Testis (tissue), 3 donors: ENCODE results near the gene MRPS23. TPM values are rescaled to one million over a fixed set of nuclear protein-coding genes. Genes with fewer than 3 reads are reported as not detected.

ENCODE experiments used
- DNase-seq: peaks from one replicate; pipeline ENCODE4 v3.0.0-alpha.2; 2019
- H3K27ac ChIP-seq, 2 donors: fragments of 200-600 bp; sonication (generic); one replicate each; pipeline ENCODE4 v1.5.1; 2019
- H3K27me3 ChIP-seq: fragments of 200-600 bp; sonication (generic); one replicate; pipeline ENCODE4 v1.5.1; 2019
- H3K36me3 ChIP-seq: fragments of 200-600 bp; sonication (generic); one replicate; pipeline ENCODE4 v1.5.1; 2017; ENCODE audit warnings: low read depth; ENCODE audit errors: missing control alignments
- H3K4me1 ChIP-seq: fragments of 200-600 bp; sonication (generic); one replicate; pipeline ENCODE4 v1.5.1; 2019
- H3K4me3 ChIP-seq, 2 donors: fragments of 200-600 bp; sonication (generic); one replicate each; pipeline ENCODE4 v1.5.1; 2017 to 2019
- H3K9me3 ChIP-seq: fragments of 200-600 bp; sonication (generic); one replicate; pipeline ENCODE4 v1.5.1; 2017
- POLR2A ChIP-seq: fragments of 450-650 bp; IDR thresholded peaks from one replicate; pipeline ENCODE4 v1.6.1; 2017; ENCODE audit warnings: antibody characterized with exemption, mild to moderate bottlenecking, moderate library complexity
- WGBS, 2 donors: methylation state at CpG; one replicate each; pipeline ENCODE4 v1.1.5; 2018; 5-methylcytosine and 5-hydroxymethylcytosine counted together
- intact Hi-C: fragments of 100-400 bp; cut with DNase I; formaldehyde crosslinking; loops from one replicate; pipeline ENCODE4 v1.15.1; 2023; ENCODE audit warnings: low total_unique reads
- polyA plus RNA-seq: library from polyadenylated mRNA; stranded (reverse); fragments of 350-450 nt; fragmentation: Illumina TruSeq; extraction: RNeasy Lipid Tissue Mini Kit (QIAGEN cat#74804); gene quantifications from one replicate; pipeline ENCODE4 v1.2.3, GENCODE V29; 2014; ENCODE audit warnings: low read depth, low replicate concordance; ENCODE audit not compliant: insufficient read depth
- total RNA-seq, 2 donors: library from RNA; depleted of rRNA; stranded (reverse); fragments of >200 nt; gene quantifications; one replicate each; pipeline ENCODE4 v1.2.3, GENCODE V29; 2016
- TF ChIP-seq, protein P1 (sequence below), 3 experiments: fragments of 450-650 bp in 2 of 3; fragments of 200-600 bp in 1 of 3; sonication (generic) in 1 of 3; IDR thresholded peaks; one replicate each; pipeline ENCODE4 v1.5.1; 2016 to 2019; ENCODE audit warnings: antibody characterized with exemption in 3 of 3, mild to moderate bottlenecking in 2 of 3, moderate library complexity in 1 of 3

Gene MRPS23
- total and polyA plus RNA-seq, 3 donors from 2014 or later: 14.1 to 57.4 (median 25.1) TPM

DNA sequence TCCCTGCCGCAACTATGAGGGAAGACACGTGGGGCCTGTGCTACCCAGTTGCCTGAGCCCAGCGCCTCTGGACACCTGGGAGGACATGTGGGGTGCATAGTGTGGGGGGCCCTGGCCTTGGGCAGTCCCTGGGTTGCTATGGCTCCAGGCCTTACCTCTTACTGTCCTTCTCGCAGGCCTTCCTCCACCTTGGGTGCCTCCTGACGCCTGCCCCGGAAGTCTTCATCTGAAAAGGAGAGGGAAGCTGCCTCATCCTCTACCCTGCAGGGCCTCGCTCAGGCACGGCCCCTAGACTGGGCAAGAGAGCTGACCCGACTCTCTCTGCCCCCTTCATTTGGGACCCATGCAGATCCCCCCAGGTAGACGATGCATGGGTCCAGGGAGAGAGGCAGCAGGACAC lies 16.5 kb upstream of the MRPS23 start:
- no peak overlapping the region for H3K4me3 ChIP-seq
- H3K27ac ChIP-seq: no peak overlapping the region
- no peaks in the 10 kb centered on the region for H3K27me3 ChIP-seq
- intact Hi-C loops: no loop called here
- peaks cover 22% of the 10 kb centered on the region for H3K4me1 ChIP-seq
- TF ChIP-seq, protein P1, sequence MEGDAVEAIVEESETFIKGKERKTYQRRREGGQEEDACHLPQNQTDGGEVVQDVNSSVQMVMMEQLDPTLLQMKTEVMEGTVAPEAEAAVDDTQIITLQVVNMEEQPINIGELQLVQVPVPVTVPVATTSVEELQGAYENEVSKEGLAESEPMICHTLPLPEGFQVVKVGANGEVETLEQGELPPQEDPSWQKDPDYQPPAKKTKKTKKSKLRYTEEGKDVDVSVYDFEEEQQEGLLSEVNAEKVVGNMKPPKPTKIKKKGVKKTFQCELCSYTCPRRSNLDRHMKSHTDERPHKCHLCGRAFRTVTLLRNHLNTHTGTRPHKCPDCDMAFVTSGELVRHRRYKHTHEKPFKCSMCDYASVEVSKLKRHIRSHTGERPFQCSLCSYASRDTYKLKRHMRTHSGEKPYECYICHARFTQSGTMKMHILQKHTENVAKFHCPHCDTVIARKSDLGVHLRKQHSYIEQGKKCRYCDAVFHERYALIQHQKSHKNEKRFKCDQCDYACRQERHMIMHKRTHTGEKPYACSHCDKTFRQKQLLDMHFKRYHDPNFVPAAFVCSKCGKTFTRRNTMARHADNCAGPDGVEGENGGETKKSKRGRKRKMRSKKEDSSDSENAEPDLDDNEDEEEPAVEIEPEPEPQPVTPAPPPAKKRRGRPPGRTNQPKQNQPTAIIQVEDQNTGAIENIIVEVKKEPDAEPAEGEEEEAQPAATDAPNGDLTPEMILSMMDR (IDR thresholded peaks at IDR 0.05): no peak
- TF ChIP-seq POLR2A: no peak
- WGBS, 2 donors: 86 to 96% methylated on average over 10 of the region's 10 CpGs
- no peak for DNase-seq
- no peaks in the 10 kb centered on the region for H3K36me3 ChIP-seq
- H3K9me3 ChIP-seq: no peaks in the 10 kb centered on the region

DNA sequence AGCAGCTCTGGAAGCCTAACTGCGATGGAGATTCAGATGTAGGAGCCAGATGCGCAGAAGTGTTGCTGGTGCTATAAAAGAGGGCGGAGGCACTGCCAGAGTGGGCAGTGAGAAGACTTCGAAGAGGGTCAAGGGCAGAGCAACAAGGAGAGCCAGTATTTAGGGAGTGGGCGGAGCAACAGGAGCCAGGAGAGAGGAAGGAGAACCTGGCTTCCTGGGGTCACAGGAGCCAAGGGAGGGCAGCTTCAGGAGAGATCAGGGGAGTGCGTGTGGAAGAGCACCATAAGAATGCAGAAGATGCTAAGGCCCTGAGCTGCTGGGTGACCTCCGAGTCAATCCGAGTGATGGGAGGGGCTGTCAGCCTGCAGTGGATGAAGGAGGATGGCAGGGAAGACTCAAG lies 14.4 kb upstream of the MRPS23 start:
- Histone ChIP-seq H3K27me3 (no peaks in the 10 kb centered on the region), H3K4me1 (peaks cover 31% of the 10 kb centered on the region), H3K9me3 (no peaks in the 10 kb centered on the region), H3K36me3 (no peaks in the 10 kb centered on the region), H3K27ac (no peak overlapping the region), H3K4me3 (no peak overlapping the region)
- 79 to 83% methylated on average over 8 of the region's 8 CpGs for WGBS, 2 donors
- no peak for DNase-seq
- intact Hi-C loops: loop anchor here (5.0 kb wide), 1 partner anchor 133 kb away; no protein-coding TSS in a partner anchor
- no peak for TF ChIP-seq POLR2A

DNA sequence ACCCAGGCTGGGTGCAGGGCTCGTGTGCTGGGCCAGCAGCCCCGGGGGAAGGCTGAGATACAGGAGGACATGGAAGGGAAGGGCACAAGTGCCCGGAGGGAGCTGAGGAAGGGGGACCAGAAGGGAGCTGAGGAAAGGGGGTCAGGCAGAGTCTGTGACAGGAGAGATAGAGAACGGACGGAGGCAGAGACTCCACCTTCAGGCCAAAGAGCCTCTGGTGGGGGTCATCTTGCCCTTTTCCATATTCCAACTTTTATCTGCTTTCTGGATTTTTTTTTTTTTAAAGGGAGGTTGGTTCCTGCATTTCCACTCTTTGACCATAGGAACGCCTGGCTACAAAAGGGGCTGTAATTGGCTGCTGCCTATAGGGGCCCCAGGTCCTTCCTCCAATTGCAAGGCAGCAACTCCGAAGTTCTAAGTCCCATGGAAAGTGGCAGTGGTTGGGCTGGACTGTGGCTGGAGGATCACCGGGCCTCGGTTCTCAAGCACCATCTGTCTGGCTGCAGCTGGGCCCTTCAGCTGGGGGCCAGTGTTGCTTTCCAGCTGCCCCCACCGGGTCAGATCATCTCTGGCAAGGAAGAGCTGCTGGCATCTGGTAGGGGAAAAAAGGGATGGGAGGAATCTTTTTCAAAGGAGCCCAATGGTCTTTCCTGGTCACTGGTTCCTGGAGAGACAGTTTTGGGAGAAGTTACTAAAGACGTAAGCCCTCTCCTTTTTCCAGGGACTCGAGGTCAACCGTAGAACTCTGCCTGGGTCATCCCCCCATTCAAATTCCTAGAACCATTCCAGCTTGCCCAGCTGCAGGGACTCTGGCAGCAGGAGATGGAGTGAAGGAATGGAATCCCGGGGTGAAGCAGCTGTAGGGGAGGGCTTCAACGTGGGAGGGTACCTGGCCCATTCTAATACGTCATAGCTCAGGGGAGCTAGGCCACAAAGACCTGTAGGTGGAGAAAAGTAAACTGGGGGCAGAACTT lies 13.1 kb upstream of the MRPS23 start:
- DNase-seq: no peak
- Histone ChIP-seq H3K27ac (no peak overlapping the region), H3K27me3 (no peaks in the 10 kb centered on the region), H3K4me1 (peaks cover 20% of the 10 kb centered on the region), H3K4me3 (no peak overlapping the region), H3K9me3 (no peaks in the 10 kb centered on the region), H3K36me3 (no peaks in the 10 kb centered on the region)
- intact Hi-C loops: loop anchor here (5.0 kb wide), 1 partner anchor 134 kb away; no protein-coding TSS in a partner anchor
- WGBS, 2 donors: 73 to 75% methylated on average over 16 of the region's 16 CpGs
- TF ChIP-seq, protein P1 (IDR thresholded peaks at IDR 0.05): no peak
- no peak for TF ChIP-seq POLR2A

DNA sequence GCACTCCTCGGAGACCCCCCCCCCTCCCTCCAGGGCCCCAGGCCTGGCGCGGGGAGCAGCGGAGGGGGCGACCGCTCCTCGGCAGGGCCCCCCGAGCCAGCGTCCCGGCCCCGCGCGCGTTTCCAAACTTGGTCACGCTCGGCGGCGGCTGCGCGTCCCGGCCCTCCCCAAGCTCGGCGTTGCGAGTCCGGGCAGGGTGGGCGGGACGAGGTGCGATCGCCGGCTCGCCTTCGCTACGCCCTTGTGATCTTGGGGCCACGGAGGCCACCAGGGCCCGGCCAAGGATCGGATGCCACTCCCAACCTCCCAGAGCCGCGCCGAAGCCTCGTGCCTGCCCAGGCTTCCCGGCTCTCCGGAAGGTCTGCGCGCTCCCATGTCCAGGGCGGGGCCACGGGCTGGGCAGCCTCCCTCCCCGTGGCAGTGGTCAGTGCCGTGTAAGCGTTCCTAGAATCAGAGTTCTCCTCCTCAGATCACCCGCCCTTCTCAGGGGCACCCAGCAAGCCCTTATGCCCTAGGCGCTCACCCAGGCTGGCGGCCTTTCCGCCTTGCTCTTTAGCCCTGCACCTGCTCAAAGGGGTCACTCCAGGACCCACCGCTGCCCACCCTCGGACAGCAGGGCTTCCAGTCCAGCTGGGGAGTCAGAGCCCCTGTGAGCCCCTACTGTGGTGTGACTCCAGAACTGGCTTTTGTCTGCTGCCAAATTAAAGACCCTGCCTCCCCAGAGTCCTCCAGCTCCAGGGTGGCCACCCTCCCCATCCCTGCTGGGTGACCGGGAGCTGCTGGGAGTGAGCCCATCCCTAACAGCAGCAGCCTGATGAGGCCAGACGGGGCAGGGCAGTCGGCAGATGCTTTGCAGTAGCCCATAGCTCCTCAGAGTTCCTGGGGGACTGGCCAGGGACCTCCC lies 12.2 kb upstream of the MRPS23 start:
- H3K9me3 ChIP-seq: no peaks in the 10 kb centered on the region
- intact Hi-C loops: loop anchor here (5.0 kb wide), 1 partner anchor 135 kb away; no protein-coding TSS in a partner anchor
- no peaks in the 10 kb centered on the region for H3K36me3 ChIP-seq
- H3K27ac ChIP-seq: peak overlapping the region; percentile 73 to 79
- no peak for TF ChIP-seq POLR2A
- TF ChIP-seq, protein P1 (IDR thresholded peaks at IDR 0.05): no peak
- DNase-seq: peak; percentile 71
- peaks cover 17% of the 10 kb centered on the region for H3K4me1 ChIP-seq
- WGBS, 2 donors: 10 to 31% methylated on average over 4 to 40 of the region's 58 CpGs
- H3K4me3 ChIP-seq: peak overlapping the region; percentile 52 to 78
- no peaks in the 10 kb centered on the region for H3K27me3 ChIP-seq
